Measurements from ENCODE around the gene PLA2G2C.

GRCh38 chr1:20227704-20228103, 41.4 kb upstream of the PLA2G2C start:
- TF ChIP-seq POLR2AphosphoS5 (IDR thresholded peaks at IDR 0.05; ENCODE audit: low read depth, low read length): no peak
- no peak for TF ChIP-seq REST (IDR thresholded peaks at IDR 0.05; ENCODE audit: insufficient read depth in 1 of 2, low read depth in 2 of 2, low read length in 2 of 2)
- no peak for TF ChIP-seq TAF1 (IDR thresholded peaks at IDR 0.05; ENCODE audit: borderline replicate concordance, insufficient read depth, low read length)
- TF ChIP-seq SIN3A (IDR thresholded peaks at IDR 0.05; ENCODE audit: borderline replicate concordance, insufficient read depth, low read length): no peak
- TF ChIP-seq FOXP2 (optimal IDR thresholded peaks at IDR 0.05; ENCODE audit: borderline replicate concordance, extremely low read depth, extremely low read length, insufficient read depth): no peak
